ENCODE results near the gene SRPX2.

The SRPX2 gene

GRCh38 chrX:100649550-100650356 lies 5.8 kb downstream of the SRPX2 start:
- DNase-seq (ENCODE audit: low spot score): no peak

- no peak for DNase-seq (ENCODE audit: low spot score)
Measured at GRCh38 chrX:100650841-100651240, 6.8 kb downstream of the SRPX2 start.

- no peak for DNase-seq (ENCODE audit: low spot score)
Measured at GRCh38 chrX:100652266-100652665, 8.3 kb downstream of the SRPX2 start.

- DNase-seq (ENCODE audit: low spot score): no peak
Measured at GRCh38 chrX:100654261-100654660, 10.3 kb downstream of the SRPX2 start.

GRCh38 chrX:100658941-100659381 lies 15.0 kb downstream of the SRPX2 start:
- no peak for DNase-seq (ENCODE audit: low spot score)

GRCh38 chrX:100659431-100660137 lies 15.6 kb downstream of the SRPX2 start:
- DNase-seq (ENCODE audit: low spot score): no peak

GRCh38 chrX:100662170-100662569 lies 18.2 kb downstream of the SRPX2 start:
- DNase-seq (ENCODE audit: low spot score): no peak

GRCh38 chrX:100662796-100663195 lies 18.8 kb downstream of the SRPX2 start:
- no peak for DNase-seq (ENCODE audit: low spot score)

- no peak for DNase-seq (ENCODE audit: low spot score)
Measured at GRCh38 chrX:100663642-100664041, 19.6 kb downstream of the SRPX2 start.

GRCh38 chrX:100672966-100673365 lies 29.0 kb downstream of the SRPX2 start:
- no peak for DNase-seq (ENCODE audit: low spot score)

- DNase-seq (ENCODE audit: low spot score): no peak
Measured at GRCh38 chrX:100673397-100673953, 29.5 kb downstream of the SRPX2 start.

GRCh38 chrX:100674705-100675104 lies 30.7 kb downstream of the SRPX2 start:
- no peak for DNase-seq (ENCODE audit: low spot score)

- DNase-seq (ENCODE audit: low spot score): no peak
Measured at GRCh38 chrX:100677611-100678181, 33.7 kb downstream of the SRPX2 start.

GRCh38 chrX:100680756-100681155 lies 36.8 kb downstream of the SRPX2 start:
- no peak for DNase-seq (ENCODE audit: low spot score)

- no peak for DNase-seq (ENCODE audit: low spot score)
Measured at GRCh38 chrX:100681599-100681998, 37.6 kb downstream of the SRPX2 start.

- DNase-seq (ENCODE audit: low spot score): no peak
Measured at GRCh38 chrX:100682939-100683338, 38.9 kb downstream of the SRPX2 start.

GRCh38 chrX:100685284-100685996 lies 41.4 kb downstream of the SRPX2 start:
- peak; percentile 78 for DNase-seq (ENCODE audit: low spot score)

- DNase-seq (ENCODE audit: low spot score): no peak
Measured at GRCh38 chrX:100685997-100686305, 42.0 kb downstream of the SRPX2 start.

GRCh38 chrX:100687128-100687527 lies 43.1 kb downstream of the SRPX2 start:
- no peak for DNase-seq (ENCODE audit: low spot score)

GRCh38 chrX:100687546-100687945 lies 43.5 kb downstream of the SRPX2 start:
- no peak for DNase-seq (ENCODE audit: low spot score)

- DNase-seq (ENCODE audit: low spot score): no peak
Measured at GRCh38 chrX:100695302-100695701, 51.3 kb downstream of the SRPX2 start.

- no peak for DNase-seq (ENCODE audit: low spot score)
Measured at GRCh38 chrX:100695991-100696390, 52.0 kb downstream of the SRPX2 start.

All from Ammon's horn (tissue), 1 donor.